HEK293T (cell line): Measurements from ENCODE around the gene PCDHB1.

ENCODE experiments used
- ARNT ChIP-seq: fragments of 450-650 bp; IDR thresholded peaks from 2 replicates; pipeline ENCODE4 v1.6.1; 2017; ENCODE audit warnings: mild to moderate bottlenecking
- BHLHE40 ChIP-seq: fragments of 450-650 bp; IDR thresholded peaks from 2 replicates; pipeline ENCODE4 v1.6.1; 2016; ENCODE audit warnings: mild to moderate bottlenecking, moderate library complexity, borderline replicate concordance
- CTBP1 ChIP-seq: fragments of 450-650 bp; IDR thresholded peaks from 2 replicates; pipeline ENCODE4 v1.6.1; 2016; ENCODE audit warnings: borderline replicate concordance
- ELF4 ChIP-seq: fragments of 450-650 bp; IDR thresholded peaks from 2 replicates; pipeline ENCODE4 v1.6.1; 2017; ENCODE audit warnings: antibody characterized with exemption
- FOXA1 ChIP-seq: fragments of 450-650 bp; IDR thresholded peaks from 2 replicates; pipeline ENCODE4 v1.6.1; 2016; ENCODE audit warnings: mild to moderate bottlenecking
- FOXK2 ChIP-seq: fragments of 450-650 bp; IDR thresholded peaks from 2 replicates; pipeline ENCODE4 v1.6.1; 2016; ENCODE audit warnings: mild to moderate bottlenecking
- FOXM1 ChIP-seq: fragments of 450-650 bp; IDR thresholded peaks from 2 replicates; pipeline ENCODE4 v1.6.1; 2017; ENCODE audit warnings: mild to moderate bottlenecking, borderline replicate concordance
- LEF1 ChIP-seq: fragments of 450-650 bp; IDR thresholded peaks from 2 replicates; pipeline ENCODE4 v1.6.1; 2017; ENCODE audit warnings: mild to moderate bottlenecking, borderline replicate concordance
- NFRKB ChIP-seq: fragments of 450-650 bp; IDR thresholded peaks from 2 replicates; pipeline ENCODE4 v1.6.1; 2016; ENCODE audit warnings: mild to moderate bottlenecking, moderate library complexity
- SP1 ChIP-seq: fragments of 450-650 bp; IDR thresholded peaks from 2 replicates; pipeline ENCODE4 v1.6.1; 2017
- SUZ12 ChIP-seq: fragments of 450-650 bp; IDR thresholded peaks from 2 replicates; pipeline ENCODE4 v1.6.1; 2016; ENCODE audit warnings: mild to moderate bottlenecking
- TARDBP ChIP-seq: fragments of 450-650 bp; IDR thresholded peaks from 2 replicates; pipeline ENCODE4 v1.6.1; 2016
- ZNF384 ChIP-seq: fragments of 450-650 bp; IDR thresholded peaks from 2 replicates; pipeline ENCODE4 v1.6.1; 2016

- TF ChIP-seq TARDBP (no peak), FOXM1 (no peak), CTBP1 (no peak), SP1 (no peak), ZNF384 (no peak), BHLHE40 (no peak), SUZ12 (no peak), FOXK2 (no peak), NFRKB (no peak), FOXA1 (no peak), LEF1 (no peak), ARNT (no peak), ELF4 (no peak)
These were observed 320 bp downstream of the PCDHB1 start for GRCh38 chr5:141051521-141051866.
